GM13977 (cell line): ENCODE results near the gene CPAMD8.

Experiments used
- DNase-seq: peaks from one replicate; pipeline ENCODE4 v3.0.0; 2012; ENCODE audit warnings: low spot score
- in situ Hi-C: fragments of 300-500 bp; cut with MboI; formaldehyde crosslinking; loops from one replicate; pipeline ENCODE4 v1.12.0; 2022; ENCODE audit warnings: low sequenced_read_pairs, low pct_unique_long_range_greater_than_20kb, mixed read lengths, inconsistent platforms; ENCODE audit not compliant: unreplicated experiment
- TF ChIP-seq, protein P1 (sequence below): IDR thresholded peaks from 2 replicates; pipeline ENCODE4 v1.5.1; 2012; ENCODE audit warnings: mild to moderate bottlenecking, control low read depth; ENCODE audit not compliant: insufficient read depth; ENCODE audit errors: extremely low read depth, missing control alignments

The CPAMD8 gene

DNA sequence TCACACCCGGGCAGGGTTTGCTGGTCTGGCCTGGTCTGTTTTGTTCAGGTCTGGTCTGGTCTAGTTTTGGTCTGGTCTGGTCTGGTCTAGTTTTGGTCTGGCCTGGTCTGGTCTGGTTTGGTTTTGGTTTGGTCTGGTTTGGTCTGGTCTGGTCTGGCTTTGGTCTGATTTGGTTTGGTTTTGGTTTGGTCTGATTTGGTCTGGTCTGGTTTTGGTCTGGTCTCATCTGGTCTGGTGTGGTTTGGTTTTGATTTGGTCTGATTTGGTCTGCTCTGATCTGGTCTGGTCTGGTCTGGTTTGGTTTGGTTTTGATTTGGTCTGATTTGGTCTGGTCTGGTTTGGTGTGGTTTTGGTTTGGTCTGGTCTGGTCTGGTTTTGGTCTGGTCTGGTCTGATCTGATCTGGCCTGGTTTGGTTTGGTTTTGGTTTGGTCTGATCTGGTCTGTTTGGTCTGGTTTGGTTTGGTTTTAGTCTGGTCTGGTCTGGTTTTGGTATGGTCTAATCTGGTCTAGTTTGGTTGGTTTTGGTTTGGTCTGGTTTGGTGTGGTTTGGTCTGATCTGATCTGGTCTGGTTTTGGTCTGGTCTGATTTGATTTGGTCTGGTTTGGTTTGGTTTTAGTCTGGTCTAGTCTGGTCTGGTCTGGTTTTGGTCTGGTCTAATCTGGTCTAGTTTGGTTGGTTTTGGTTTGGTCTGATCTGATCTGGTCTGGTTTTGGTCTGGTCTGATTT, 152.2 kb downstream of the CPAMD8 start:
- TF ChIP-seq, protein P1, sequence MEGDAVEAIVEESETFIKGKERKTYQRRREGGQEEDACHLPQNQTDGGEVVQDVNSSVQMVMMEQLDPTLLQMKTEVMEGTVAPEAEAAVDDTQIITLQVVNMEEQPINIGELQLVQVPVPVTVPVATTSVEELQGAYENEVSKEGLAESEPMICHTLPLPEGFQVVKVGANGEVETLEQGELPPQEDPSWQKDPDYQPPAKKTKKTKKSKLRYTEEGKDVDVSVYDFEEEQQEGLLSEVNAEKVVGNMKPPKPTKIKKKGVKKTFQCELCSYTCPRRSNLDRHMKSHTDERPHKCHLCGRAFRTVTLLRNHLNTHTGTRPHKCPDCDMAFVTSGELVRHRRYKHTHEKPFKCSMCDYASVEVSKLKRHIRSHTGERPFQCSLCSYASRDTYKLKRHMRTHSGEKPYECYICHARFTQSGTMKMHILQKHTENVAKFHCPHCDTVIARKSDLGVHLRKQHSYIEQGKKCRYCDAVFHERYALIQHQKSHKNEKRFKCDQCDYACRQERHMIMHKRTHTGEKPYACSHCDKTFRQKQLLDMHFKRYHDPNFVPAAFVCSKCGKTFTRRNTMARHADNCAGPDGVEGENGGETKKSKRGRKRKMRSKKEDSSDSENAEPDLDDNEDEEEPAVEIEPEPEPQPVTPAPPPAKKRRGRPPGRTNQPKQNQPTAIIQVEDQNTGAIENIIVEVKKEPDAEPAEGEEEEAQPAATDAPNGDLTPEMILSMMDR: no peak
- DNase-seq: no peak
- in situ Hi-C loops: no loop called here

DNA sequence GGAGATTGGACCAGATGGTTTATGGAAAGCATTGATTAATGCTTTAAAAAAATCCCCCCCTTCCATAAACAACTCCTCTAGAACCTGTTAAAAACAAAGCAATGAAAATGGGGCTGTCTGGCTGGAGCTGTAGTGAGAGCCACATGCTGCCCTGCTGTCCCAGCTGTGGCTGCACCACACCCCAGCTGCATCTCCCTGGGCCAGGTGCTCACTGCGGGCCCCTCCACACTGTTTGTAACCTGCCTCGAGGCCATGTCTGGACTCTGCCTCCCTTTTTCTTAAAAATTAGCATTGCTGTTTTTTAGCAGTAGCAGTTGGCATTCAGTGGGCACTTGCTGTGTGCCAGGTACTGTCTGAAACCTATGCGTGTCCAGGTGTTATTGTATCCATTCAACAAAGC, 153.0 kb downstream of the CPAMD8 start:
- in situ Hi-C loops: no loop called here
- TF ChIP-seq, protein P1: no peak

DNA sequence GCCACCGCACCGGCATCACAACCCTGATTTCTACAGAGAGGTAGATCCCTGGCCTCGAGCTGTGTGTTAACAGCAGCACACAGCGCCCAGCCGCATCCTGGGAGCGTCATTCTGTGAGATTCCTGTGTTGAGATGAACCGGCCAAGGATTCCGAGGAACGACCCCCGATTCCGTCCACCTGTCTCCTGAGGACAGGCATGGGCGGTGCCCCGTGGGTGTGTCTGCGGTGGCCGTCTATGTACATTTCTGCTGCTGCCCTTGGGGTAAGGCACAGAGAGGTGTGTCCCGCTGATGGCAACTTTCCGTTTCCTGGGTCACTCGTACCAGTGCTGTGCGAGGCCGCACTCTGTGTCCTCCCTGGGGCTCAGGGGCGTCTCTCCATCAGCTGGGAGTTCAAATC, 153.9 kb downstream of the CPAMD8 start:
- DNase-seq: no peak
- in situ Hi-C loops: no loop called here
- TF ChIP-seq, protein P1: no peak

More for the DNA sequence above, 153.0 kb downstream of the CPAMD8 start:
- DNase-seq: no peak

DNA sequence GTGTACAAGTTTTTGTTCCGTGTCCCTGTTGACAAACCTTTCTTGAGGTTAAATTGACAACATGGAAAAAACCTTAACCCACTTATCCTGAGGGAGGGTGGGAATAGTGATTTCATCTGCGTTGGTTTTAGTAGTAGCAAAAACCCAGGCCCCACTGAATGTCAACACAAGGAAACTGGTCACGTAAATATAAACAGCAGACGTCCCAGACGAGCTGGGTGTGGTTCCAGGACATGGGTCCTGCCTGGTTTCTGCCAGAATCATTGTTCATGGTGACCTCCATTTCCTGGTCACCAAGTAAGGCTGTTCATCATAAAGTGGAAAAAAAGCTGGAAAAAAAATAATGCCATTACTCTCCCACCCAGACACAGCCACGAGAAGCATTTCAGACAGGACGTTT, 154.7 kb downstream of the CPAMD8 start:
- TF ChIP-seq, protein P1: no peak
- no peak for DNase-seq
- in situ Hi-C loops: no loop called here

DNA sequence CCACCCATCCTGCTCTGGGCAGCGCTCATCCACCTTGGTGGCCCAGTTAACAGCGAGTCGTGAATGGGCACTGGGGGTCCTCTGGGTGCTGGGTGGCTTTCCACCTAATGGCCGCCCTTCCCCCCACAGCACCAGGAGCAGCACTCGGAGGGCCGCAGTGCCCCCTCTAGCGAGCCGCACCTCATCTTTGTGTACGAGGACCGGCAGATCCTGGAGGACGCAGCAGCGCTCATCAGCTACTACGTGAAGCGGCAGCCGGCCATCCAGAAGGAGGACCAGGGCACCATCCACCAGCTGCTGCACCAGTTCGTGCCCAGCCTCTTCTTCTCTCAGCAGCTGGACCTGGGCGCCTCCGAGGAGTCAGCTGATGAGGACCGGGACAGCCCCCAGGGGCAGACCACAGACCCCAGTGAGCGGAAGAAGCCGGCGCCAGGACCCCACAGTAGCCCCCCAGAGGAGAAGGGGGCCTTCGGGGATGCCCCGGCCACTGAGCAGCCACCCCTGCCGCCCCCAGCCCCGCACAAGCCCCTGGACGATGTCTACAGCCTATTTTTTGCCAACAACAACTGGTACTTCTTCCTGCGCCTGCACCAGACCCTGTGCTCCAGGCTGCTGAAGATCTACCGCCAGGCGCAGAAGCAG, 157.2 kb downstream of the CPAMD8 start:
- DNase-seq: no peak
- in situ Hi-C loops: no loop called here
- TF ChIP-seq, protein P1: no peak

DNA sequence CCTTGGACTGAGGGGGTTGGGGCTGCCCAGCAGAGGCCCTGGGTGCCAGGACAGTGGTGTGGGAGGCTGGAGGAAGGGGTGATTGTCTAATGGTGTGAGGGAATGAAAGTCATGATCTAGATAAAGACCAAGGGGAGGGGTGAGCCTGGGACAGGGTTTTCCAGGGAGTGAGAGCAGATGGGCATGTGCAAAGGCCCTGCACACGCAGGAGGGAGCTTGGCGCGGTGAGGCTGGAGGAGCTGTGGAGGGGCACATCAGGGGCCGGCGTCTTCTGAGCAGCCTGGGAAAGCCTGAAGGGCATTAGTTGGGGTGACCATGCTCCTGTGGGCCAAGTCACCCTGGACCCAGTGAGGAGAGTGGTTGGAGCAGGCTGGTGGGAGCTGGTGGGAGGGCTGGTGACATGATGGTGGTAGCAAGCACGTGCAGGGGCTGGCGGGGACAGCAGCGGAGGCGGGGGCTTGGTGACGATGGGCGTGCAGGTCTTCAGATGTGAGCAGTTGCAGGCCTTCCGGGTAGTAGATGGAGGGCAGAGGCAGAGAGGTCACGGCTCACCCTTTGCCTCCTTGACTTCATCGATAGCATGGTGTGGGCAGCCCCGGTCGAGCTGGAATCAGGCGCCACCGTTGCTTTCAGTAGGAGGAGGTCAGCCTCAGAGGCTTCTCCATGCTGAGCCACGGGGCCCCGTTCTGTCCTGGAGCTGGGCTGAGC, 158.0 kb downstream of the CPAMD8 start:
- no peak for DNase-seq
- TF ChIP-seq, protein P1: no peak
- in situ Hi-C loops: no loop called here
